D721Med (cell line): ENCODE results near the gene CRIP2.

Experiments
- DNase-seq: peaks from one replicate; pipeline ENCODE4 v3.0.0; 2011; ENCODE audit warnings: low spot score; ENCODE audit not compliant: insufficient read length
- FAIRE-seq: peaks from 2 replicates; lab custom pipeline; 2011; peaks lifted over from hg19 to GRCh38; lab: Jason Lieb, UNC
- TF ChIP-seq, protein P1 (sequence below): IDR thresholded peaks from 2 replicates; pipeline ENCODE4 v1.5.1; 2012; ENCODE audit warnings: mild to moderate bottlenecking, control low read depth; ENCODE audit not compliant: insufficient read depth; ENCODE audit errors: missing control alignments

The CRIP2 gene

DNA sequence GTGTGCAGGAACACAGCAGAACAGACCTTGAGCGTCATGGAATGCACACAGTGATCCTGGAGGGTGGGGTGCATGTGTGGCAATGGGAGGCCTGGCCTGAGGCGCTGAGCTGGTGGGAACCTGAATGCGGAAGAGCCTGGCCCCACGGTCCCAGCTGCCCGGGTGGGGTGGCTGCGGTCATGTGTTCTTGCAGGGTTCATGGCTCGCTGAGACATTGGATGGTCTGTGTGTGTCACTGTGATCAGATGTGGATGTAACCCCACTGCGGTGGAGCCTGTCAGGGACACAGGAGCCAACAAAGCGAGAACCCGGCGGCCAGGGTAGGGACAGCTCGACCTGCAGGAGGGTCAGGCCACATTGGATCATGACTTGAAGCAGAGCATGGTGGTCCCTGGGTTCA lies 31.8 kb upstream of the CRIP2 start:
- TF ChIP-seq, protein P1, sequence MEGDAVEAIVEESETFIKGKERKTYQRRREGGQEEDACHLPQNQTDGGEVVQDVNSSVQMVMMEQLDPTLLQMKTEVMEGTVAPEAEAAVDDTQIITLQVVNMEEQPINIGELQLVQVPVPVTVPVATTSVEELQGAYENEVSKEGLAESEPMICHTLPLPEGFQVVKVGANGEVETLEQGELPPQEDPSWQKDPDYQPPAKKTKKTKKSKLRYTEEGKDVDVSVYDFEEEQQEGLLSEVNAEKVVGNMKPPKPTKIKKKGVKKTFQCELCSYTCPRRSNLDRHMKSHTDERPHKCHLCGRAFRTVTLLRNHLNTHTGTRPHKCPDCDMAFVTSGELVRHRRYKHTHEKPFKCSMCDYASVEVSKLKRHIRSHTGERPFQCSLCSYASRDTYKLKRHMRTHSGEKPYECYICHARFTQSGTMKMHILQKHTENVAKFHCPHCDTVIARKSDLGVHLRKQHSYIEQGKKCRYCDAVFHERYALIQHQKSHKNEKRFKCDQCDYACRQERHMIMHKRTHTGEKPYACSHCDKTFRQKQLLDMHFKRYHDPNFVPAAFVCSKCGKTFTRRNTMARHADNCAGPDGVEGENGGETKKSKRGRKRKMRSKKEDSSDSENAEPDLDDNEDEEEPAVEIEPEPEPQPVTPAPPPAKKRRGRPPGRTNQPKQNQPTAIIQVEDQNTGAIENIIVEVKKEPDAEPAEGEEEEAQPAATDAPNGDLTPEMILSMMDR = no peak
- DNase-seq (no peak), FAIRE-seq (no peak)

DNA sequence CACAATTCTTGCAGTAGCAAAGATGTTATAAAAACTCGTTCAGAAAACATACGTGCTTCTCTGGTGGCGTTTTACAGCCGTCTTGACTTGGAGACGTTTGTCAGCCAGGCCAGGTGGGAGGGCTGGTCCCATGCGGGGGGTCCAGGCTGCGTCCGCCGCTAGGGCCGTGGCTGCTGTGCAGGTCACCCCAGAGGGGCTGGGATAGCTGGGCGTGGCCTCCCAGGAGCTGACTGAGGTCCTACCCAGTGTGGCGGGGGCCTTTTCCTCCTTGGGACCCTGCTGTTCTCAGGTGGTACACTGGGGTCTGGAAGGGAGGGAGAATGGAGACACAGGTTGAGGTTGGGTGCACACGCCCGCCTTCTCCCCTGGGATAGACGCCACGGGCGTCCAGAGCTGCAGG lies 29.8 kb upstream of the CRIP2 start:
- FAIRE-seq (no peak), DNase-seq (no peak)
- TF ChIP-seq, protein P1 = no peak

DNA sequence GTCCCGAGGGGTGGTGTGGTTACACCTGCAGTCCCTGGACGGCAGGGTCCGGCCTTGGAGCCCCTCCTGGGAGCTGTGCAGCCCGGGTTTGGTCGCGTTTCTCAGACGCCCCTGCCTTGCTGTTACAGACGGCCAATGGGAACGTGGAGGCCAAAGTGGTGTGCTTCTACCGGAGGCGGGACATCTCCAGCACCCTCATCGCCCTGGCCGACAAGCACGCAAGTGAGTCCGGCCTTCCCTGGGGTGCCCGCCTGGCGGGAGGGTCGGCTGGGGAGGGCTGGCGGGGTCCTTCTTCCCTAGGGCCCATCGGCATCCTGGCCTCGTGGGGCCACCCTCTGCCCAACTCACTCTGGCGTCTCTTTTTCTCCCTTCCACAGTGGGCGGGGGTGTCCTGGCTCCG lies 29.3 kb upstream of the CRIP2 start:
- TF ChIP-seq, protein P1 = no peak
- DNase-seq = no peak
- no peak for FAIRE-seq

DNA sequence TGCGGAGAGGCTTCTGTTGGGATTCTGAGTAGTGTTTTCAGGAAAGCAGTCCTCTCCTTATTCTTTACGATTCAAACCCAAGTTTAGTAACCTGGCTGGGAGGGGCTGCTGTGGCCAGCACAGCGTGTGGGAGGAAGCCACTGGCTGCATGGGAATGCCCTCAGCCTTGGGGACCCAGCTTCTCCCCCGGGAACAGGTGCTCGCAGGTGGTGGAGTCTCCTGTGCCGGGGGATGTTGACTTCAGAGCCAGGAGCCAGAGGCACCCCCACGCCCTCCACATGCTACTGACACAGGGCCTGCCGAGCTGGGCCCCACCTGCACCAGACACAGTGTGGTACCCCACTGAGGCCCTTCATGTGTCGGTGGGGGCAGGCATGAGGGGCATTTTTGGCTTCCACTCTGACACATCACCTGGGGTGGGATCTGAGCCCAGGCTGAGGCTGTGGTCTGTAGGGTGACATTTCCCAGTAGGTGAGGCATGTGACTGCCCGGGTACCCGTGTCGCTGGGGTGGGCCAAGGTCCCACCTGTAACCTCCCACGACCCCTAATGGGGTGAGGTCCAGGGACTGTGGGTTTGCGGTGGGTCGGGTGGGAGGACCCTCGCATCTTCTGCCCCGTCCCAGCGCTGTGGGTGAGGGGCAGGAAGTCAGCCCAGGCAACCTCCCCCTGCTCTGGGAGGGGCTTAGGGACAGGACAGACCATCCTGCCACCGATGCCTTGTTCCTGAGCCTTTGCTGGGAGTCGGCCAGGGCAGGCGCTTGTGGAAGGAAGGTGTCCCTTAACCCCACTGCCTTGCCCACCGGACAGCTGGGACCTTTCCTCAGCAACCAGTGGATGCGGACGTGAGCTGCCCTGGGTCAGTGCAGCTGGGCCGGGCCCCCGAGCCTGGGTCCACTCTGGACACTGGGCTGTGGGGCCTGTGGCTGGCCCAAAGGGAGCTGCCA lies 28.4 kb upstream of the CRIP2 start:
- DNase-seq (no peak), FAIRE-seq (no peak)
- TF ChIP-seq, protein P1 = no peak

DNA sequence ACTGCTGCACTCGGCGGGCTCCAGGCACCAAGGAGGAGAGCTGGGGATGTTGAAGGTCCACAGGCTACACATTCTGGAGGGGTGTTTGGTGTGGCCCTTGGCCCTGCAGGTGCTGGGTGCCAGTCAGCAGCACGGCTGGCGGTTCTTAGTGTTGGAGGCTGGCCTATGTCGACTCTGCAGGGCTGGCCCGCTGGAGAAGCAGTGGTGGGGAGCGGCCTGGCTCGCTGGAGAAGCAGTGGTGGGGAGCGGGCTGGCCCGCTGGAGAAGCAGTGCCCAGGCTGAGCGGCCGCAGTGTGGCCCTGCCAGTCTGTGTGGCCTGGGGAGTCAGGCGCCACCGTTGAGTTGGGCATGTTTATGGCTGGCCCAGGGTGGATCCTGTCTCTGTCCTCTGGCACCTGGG lies 27.6 kb upstream of the CRIP2 start:
- FAIRE-seq (no peak), DNase-seq (no peak)

DNA sequence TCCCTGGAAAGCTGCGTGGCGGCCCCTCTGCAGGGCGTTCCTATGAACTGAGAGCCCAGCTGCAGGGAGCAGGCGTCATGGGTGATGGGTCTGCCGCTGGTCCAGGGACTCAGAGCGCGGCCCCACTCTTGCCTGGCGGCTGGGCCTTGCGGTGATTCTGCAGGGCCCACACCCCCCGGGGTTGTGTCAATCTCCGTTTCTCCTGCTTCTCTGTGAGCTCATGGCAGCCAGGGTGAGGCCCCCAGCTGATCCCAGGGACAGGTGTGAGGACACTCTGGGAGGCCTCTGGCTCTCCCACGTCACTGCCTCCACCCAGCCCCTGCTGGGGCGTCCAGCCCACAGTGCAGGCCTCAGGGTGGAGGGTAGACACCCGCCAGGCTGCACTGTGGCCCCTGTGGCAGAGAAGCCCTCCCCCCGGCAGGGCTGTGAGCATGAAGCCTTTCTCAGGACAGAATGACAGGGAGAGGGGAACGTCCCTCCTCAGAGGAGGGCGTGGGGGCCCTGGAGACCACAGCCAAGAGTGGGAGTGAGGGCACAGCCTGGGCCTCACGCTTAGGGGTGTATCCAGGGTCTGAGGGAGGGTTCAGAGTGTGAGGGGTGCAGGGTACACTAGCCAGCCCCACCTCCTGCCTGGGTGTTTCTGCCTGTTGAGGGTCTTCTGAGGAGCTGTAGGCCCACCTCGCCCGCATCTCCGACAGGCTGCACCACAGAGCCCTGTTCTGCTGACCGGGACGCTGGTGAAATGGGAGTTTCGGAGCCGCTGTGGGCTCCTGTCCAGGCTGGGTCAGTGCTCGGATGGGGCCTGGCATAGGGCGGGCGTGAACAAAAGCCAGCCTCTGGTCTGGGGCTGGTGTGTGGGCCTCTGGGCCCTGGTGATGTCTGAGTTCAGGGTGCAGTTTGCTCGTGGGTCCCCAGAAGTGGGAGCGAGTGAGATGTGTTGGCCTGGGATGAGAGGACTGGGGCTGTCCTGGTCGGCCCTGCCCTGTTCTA lies 26.7 kb upstream of the CRIP2 start:
- TF ChIP-seq, protein P1 = no peak
- DNase-seq (no peak), FAIRE-seq (no peak)

More for the DNA sequence above, 27.6 kb upstream of the CRIP2 start:
- TF ChIP-seq, protein P1 = no peak
